HG03432 (cell line): ENCODE results near the gene C13orf42.

Experiments
- ATAC-seq: cut with Tn5 transposase; IDR thresholded peaks from one replicate; pipeline ENCODE4 v1.9.1; 2021; ENCODE audit warnings: mild to moderate bottlenecking, moderate library complexity; ENCODE audit not compliant: unreplicated experiment

The C13orf42 gene

DNA sequence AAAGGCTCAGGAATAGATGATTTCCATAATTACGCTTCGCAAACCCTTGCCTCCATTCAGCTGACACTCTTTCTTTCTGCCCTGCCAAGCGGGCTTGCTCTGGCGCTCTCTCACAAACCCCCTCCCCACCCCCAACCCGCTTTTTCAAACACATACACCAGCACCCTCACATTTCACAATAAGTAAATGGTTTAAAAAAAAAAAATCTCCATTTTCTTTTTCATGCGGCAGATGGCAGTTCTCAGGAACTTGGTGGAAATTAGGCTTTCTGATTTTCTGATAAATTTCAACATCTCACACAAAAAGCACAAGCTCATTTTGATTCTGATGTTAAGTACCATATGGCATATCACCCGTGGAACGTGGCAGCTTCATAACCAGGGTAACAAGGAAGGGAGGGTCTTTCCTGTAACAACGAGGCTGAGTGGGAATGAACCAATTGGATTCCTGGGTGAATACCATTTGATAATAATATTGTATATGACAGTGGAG, 43.8 kb downstream of the C13orf42 start:
- no peak for ATAC-seq

- ATAC-seq = no peak
Observed at GRCh38 chr13:51066091-51066831, 44.8 kb downstream of the C13orf42 start.

- ATAC-seq = no peak
Observed at GRCh38 chr13:51065372-51066090, 45.5 kb downstream of the C13orf42 start.

- ATAC-seq = no peak
Observed at GRCh38 chr13:51064753-51065152, 46.3 kb downstream of the C13orf42 start.

- ATAC-seq = no peak
Observed at GRCh38 chr13:51063909-51064308, 47.2 kb downstream of the C13orf42 start.

GRCh38 chr13:51058461-51059167, 52.5 kb downstream of the C13orf42 start:
- ATAC-seq = no peak

- ATAC-seq = no peak
Observed at GRCh38 chr13:51057906-51058305, 53.2 kb downstream of the C13orf42 start.

GRCh38 chr13:51057001-51057400, 54.1 kb downstream of the C13orf42 start:
- ATAC-seq = no peak

- no peak for ATAC-seq
Observed at GRCh38 chr13:51052581-51052980, 58.5 kb downstream of the C13orf42 start.

DNA sequence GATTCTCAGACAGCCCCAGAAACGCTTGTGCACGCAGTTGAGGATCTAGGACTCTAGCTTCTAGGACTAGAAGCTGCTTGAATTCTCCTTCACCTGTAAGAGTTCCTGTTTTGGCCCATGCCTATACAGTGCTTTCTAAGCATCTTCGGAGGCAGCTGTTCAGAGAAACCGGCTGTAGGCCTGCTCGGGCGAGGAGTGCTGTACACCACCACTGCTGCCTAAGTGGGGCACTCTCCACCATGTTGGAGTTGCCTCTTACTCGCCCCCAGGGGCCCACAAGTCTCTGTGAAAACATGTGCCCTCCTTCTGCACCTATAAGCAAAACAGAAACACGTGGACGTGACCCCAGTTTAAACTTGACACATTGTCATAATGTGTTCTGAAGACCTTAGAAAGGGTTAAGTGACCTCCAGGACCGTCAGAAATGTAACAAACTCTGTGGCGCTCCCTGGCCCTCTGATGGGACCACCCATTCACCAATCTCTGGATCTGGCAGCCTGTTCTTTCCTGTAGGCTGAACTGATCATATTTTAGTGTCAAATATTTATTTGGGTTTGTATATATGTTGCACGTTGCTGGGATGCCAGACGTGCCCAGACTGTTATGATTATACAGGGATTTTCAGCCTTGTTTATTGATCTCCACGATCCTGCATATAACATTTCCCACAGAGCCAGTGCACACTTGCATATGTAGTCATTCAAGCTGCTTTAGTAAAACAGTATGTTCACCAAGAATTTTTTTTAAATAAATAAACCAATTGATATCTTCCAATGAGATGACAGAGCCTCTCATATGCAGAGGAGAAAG, 60.8 kb downstream of the C13orf42 start:
- ATAC-seq = no peak

DNA sequence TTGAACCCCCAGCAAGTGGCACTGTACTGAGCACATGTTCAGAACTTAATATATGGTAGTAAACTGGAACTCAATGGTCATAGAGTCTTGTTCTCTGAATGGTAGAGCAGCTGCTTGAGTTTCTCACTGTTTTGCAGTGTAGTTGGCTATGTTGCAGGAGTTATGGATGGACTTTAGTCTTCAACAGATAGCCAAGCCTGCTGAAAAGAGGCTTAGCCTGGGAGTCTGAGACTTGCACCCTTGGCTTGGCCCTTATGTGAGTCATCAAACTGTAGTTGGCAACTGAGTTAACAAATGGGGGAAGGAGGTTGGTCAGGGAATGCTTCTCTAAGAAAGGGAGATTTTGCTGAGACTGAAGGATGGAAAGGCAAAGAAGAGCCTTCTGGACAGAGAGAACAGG, 62.5 kb downstream of the C13orf42 start:
- ATAC-seq = no peak

DNA sequence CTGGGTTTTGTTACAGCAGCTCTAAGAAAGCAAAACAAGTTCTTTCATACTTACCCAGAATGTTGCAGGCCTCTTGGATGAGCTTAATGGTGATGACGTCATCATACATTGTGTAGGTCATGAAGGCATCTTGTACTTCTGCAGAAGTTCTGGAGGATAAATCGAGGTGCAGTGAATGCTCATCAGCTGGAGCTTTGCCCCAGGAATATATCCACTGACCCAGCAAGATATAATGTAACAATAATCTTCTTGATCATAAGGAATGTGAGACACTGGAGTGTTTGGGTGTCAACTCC, 63.0 kb downstream of the C13orf42 start:
- ATAC-seq = no peak

- no peak for ATAC-seq
Observed at GRCh38 chr13:51047434-51048165, 63.5 kb downstream of the C13orf42 start.

GRCh38 chr13:51045451-51045850, 65.6 kb downstream of the C13orf42 start:
- ATAC-seq = no peak

GRCh38 chr13:51044023-51044665, 66.9 kb downstream of the C13orf42 start:
- no peak for ATAC-seq

GRCh38 chr13:51043310-51043709, 67.8 kb downstream of the C13orf42 start:
- no peak for ATAC-seq

GRCh38 chr13:51041710-51042109, 69.4 kb downstream of the C13orf42 start:
- no peak for ATAC-seq

- ATAC-seq = no peak
Observed at GRCh38 chr13:51041126-51041525, 69.9 kb downstream of the C13orf42 start.

DNA sequence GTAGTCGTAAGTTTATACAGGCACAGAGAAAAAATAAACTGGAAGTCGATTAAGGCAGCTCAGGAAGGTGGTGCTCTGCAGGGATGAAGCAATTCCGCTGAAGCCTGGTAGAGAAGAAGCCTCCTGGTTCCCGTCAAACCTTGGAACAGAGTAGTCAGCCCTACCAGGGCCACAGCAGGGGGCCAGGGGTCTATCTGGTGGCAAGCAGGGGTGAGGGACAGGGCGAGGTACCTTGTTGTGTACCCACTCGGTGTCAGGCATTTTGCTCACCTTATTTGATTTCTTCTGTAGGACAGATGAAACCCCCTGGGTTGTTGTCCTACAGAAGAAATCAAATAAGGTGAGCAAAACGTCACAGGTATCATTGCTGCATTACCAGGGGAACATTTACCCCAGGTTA, 70.6 kb downstream of the C13orf42 start:
- no peak for ATAC-seq

DNA sequence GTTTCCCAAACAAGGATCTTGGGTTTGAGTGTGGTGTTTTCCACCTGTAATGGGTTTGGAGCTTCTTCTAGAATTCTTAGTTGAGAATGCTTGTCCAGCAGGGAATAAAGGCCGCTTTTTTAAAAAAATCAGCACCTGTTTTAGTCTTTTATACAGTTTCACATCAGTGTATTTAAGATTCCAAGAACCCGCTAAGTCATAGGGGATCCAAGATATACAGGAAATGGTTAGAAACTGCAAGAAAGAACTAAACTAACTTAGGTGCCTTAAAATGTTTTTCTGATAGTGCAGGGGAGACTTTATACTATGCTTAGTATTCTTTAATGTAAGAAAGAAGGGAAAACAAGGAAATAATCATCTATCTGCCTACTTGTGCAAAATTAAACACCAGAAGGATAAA, 74.7 kb downstream of the C13orf42 start:
- no peak for ATAC-seq
